GM12878 (cell line): ENCODE results near the gene CABLES1. TPM values are rescaled to one million over a fixed set of nuclear protein-coding genes. Genes with fewer than 3 reads are reported as not detected.

Source experiments
- BCLAF1 ChIP-seq: fragments of 450-650 bp; IDR thresholded peaks from 2 replicates; pipeline ENCODE4 v1.6.1; 2017; ENCODE audit warnings: antibody characterized with exemption, mild to moderate bottlenecking, moderate library complexity
- CBX3 ChIP-seq: fragments of 200-600 bp; sonication (generic); IDR thresholded peaks from 2 replicates; pipeline ENCODE4 v1.6.1; 2016; ENCODE audit warnings: low read depth, borderline replicate concordance
- E4F1 ChIP-seq: fragments of 450-650 bp; IDR thresholded peaks from 2 replicates; pipeline ENCODE4 v1.6.1; 2018; ENCODE audit warnings: borderline replicate concordance, mild to moderate bottlenecking; ENCODE audit not compliant: partially characterized antibody
- HDAC6 ChIP-seq: fragments of 200-600 bp; sonication (generic); IDR thresholded peaks from one replicate; pipeline ENCODE4 v1.8.0; 2017; ENCODE audit warnings: antibody characterized with exemption; ENCODE audit not compliant: unreplicated experiment
- IKZF2 ChIP-seq, 2 experiments: fragments of 450-650 bp; IDR thresholded peaks; 2 replicates each; pipeline ENCODE4 v1.6.1; 2017; ENCODE audit warnings: mild to moderate bottlenecking in 2 of 2, moderate library complexity in 2 of 2
- MAX ChIP-seq: IDR thresholded peaks from 2 replicates; pipeline ENCODE4 v1.6.1; 2012; ENCODE audit warnings: low read depth, low read length, improper control_type of control experiment
- MTA3 ChIP-seq: IDR thresholded peaks from 2 replicates; pipeline ENCODE4 v1.6.1; 2012; ENCODE audit warnings: low read length, inconsistent platforms, borderline replicate concordance
- RFX5 ChIP-seq: IDR thresholded peaks from 2 replicates; pipeline ENCODE4 v1.6.1; 2011; ENCODE audit warnings: low read depth, low read length, improper control_type of control experiment
- SKIL ChIP-seq: fragments of 450-650 bp; IDR thresholded peaks from 2 replicates; pipeline ENCODE4 v1.6.1; 2017; ENCODE audit warnings: mild to moderate bottlenecking, low read depth, inconsistent platforms; ENCODE audit not compliant: poor library complexity, severe bottlenecking
- SP1 ChIP-seq: IDR thresholded peaks from one replicate; pipeline ENCODE4 v1.6.1; 2011; ENCODE audit warnings: low read depth, low read length
- STAT3 ChIP-seq: IDR thresholded peaks from 2 replicates; pipeline ENCODE4 v1.6.1; 2011; ENCODE audit warnings: low read depth, low read length, improper control_type of control experiment
- ZBTB4 ChIP-seq: fragments of 450-650 bp; formaldehyde crosslinking; IDR thresholded peaks from 2 replicates; pipeline ENCODE4 v1.4.0; 2022; ENCODE audit warnings: mild to moderate bottlenecking, moderate library complexity
- polyA plus RNA-seq, 11 experiments: library from polyadenylated mRNA; depleted of rRNA in 4 of 11; unstranded in 6 of 11; stranded (reverse) in 5 of 11; fragments of >200 nt; fragmentation: Nextera tagmentation in 4 of 11; fragmentation: Illumina TruSeq in 1 of 11; extraction: Ambion mirVana in 4 of 11; extraction: Trizol in 1 of 11; gene quantifications; 1 replicate in 1 of 11; 2 replicates in 10 of 11; pipeline versions ENCODE4 v1.2.1 to v1.2.3, GENCODE V29; 2011 to 2016; ENCODE audit warnings: inconsistent platforms in 2 of 11, missing spikeins in 2 of 11, low read depth in 1 of 11
- total RNA-seq, 4 experiments: library from RNA; depleted of rRNA in 3 of 4; stranded (reverse); fragments of >200 nt in 3 of 4; fragmentation: Illumina TruSeq in 1 of 4; extraction: Trizol in 1 of 4; gene quantifications; 2 replicates each; pipeline versions ENCODE4 v1.2.1 to v1.2.3, GENCODE V29; 2013 to 2021

CABLES1 gene
- total and polyA plus RNA-seq, 10 of the 15 experiments (the other 5 are each of a cell fraction or from before 2014, with no cell fraction given) = 2.9 to 27.2 (median 8.2) TPM

- TF ChIP-seq ZBTB4 (CRISPR knock-in tag) = no peak
- no peak; the same call in 1 of the 2 replicates for TF ChIP-seq STAT3
- no peak for TF ChIP-seq E4F1
- TF ChIP-seq RFX5 = no peak
- peak; percentile 36 for TF ChIP-seq SP1
- peak; percentile 44 for TF ChIP-seq SKIL
- TF ChIP-seq BCLAF1 = no peak; the same call in 1 of the 2 replicates
- TF ChIP-seq HDAC6 = no peak
- TF ChIP-seq MTA3 = no peak; the same call in 1 of the 2 replicates
- no peak for TF ChIP-seq CBX3
- peak; percentile 66 to 78 for TF ChIP-seq IKZF2 (IDR thresholded peaks at IDR 0.05)
- peak; percentile 35; the same call in 1 of the 2 replicates for TF ChIP-seq MAX
Observed at GRCh38 chr18:23228102-23229061, 93.1 kb downstream of the CABLES1 start (continued).
